OCI-LY3 (cell line): ENCODE data around the gene GLRA1.

Experiments
- H2AFZ ChIP-seq: fragments of 200-600, 300-600 bp; shearing (Covaris generic); 2 replicates; pipeline ENCODE4 v1.6.0; 2014; ENCODE audit warnings: antibody characterized with exemption, low read depth, low read length
- H3K27ac ChIP-seq: fragments of 200-600, 300-600 bp; sonication (generic); 2 replicates; pipeline ENCODE4 v1.5.1; 2014; ENCODE audit warnings: mild to moderate bottlenecking, low read length, moderate library complexity, mixed read lengths
- H3K27me3 ChIP-seq: fragments of 200-600, 300-600 bp; sonication (generic); 2 replicates; pipeline ENCODE4 v1.6.1; 2014; ENCODE audit warnings: low read depth, low read length, mixed read lengths
- H3K36me3 ChIP-seq: fragments of 200-600, 300-600 bp; sonication (generic); replicated peaks from 2 replicates; pipeline ENCODE3; 2014; ENCODE audit warnings: low read depth, low read length, mixed read lengths
- H3K4me1 ChIP-seq: fragments of 300-600, 200-600 bp; sonication (generic); 2 replicates; pipeline ENCODE4 v1.6.1; 2014; ENCODE audit warnings: low read length, mixed read lengths
- H3K4me2 ChIP-seq: fragments of 200-600, 300-600 bp; sonication (generic); 2 replicates; pipeline ENCODE4 v1.6.1; 2014; ENCODE audit warnings: low read length, mixed read lengths
- H3K4me3 ChIP-seq: fragments of 300-600, 200-600 bp; sonication (generic); 2 replicates; pipeline ENCODE4 v1.5.1; 2014; ENCODE audit warnings: antibody characterized with exemption, mild to moderate bottlenecking, low read length, moderate library complexity
- H3K79me2 ChIP-seq: fragments of 300-600, 200-600 bp; shearing (Covaris generic); 2 replicates; pipeline ENCODE4 v1.6.1; 2014; ENCODE audit warnings: mild to moderate bottlenecking, low read length, mixed read lengths
- H3K9ac ChIP-seq: fragments of 300-600, 200-600 bp; shearing (Covaris generic); 2 replicates; pipeline ENCODE4 v1.6.0; 2014; ENCODE audit warnings: mild to moderate bottlenecking, low read length, moderate library complexity
- H3K9me3 ChIP-seq: fragments of 200-600, 300-600 bp; shearing (Covaris generic); 2 replicates; pipeline ENCODE4 v1.6.1; 2014; ENCODE audit warnings: low read length, mixed read lengths; ENCODE audit not compliant: insufficient read depth
- H4K20me1 ChIP-seq: fragments of 200-600, 300-600 bp; sonication (generic); 2 replicates; pipeline ENCODE4 v1.6.1; 2016; ENCODE audit warnings: low read length, mixed read lengths; ENCODE audit not compliant: insufficient read depth
- EZH2phosphoT487 ChIP-seq: fragments of 200-600 bp; shearing (Covaris generic); IDR thresholded peaks from 2 replicates; pipeline ENCODE4 v1.6.1; 2018; ENCODE audit warnings: antibody characterized with exemption, mixed run types, low read depth
- TF ChIP-seq, protein P1 (sequence below): fragments of 200-600, 300-600 bp; sonication (generic); IDR thresholded peaks from 2 replicates; pipeline ENCODE4 v1.5.1; 2014; ENCODE audit warnings: antibody characterized with exemption, low read length, low read depth

The GLRA1 gene

GRCh38 chr5:151924564-151925301, at the start of gene GLRA1:
Gene GLRA1, minus strand, starts transcription at chr5:151924851. Its CDS starts 302 bp downstream, at chr5:151924549.
- Histone ChIP-seq H3K27ac (no peak within 1 kb of the TSS), H2AFZ (no peak within 1 kb of the TSS), H3K9me3 (no peaks in the 10 kb centered on the region), H4K20me1 (no peaks in the 10 kb centered on the region), H3K4me2 (no peak within 1 kb of the TSS), H3K4me3 (no peak within 1 kb of the TSS), H3K4me1 (no peaks in the 10 kb centered on the region), H3K36me3 (no peaks in the 10 kb centered on the region), H3K79me2 (no peaks in the 10 kb centered on the region), H3K27me3 (no peaks in the 10 kb centered on the region), H3K9ac (no peak within 1 kb of the TSS)
- TF ChIP-seq, protein P1, sequence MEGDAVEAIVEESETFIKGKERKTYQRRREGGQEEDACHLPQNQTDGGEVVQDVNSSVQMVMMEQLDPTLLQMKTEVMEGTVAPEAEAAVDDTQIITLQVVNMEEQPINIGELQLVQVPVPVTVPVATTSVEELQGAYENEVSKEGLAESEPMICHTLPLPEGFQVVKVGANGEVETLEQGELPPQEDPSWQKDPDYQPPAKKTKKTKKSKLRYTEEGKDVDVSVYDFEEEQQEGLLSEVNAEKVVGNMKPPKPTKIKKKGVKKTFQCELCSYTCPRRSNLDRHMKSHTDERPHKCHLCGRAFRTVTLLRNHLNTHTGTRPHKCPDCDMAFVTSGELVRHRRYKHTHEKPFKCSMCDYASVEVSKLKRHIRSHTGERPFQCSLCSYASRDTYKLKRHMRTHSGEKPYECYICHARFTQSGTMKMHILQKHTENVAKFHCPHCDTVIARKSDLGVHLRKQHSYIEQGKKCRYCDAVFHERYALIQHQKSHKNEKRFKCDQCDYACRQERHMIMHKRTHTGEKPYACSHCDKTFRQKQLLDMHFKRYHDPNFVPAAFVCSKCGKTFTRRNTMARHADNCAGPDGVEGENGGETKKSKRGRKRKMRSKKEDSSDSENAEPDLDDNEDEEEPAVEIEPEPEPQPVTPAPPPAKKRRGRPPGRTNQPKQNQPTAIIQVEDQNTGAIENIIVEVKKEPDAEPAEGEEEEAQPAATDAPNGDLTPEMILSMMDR = no peak
- TF ChIP-seq EZH2phosphoT487 = no peak

DNA sequence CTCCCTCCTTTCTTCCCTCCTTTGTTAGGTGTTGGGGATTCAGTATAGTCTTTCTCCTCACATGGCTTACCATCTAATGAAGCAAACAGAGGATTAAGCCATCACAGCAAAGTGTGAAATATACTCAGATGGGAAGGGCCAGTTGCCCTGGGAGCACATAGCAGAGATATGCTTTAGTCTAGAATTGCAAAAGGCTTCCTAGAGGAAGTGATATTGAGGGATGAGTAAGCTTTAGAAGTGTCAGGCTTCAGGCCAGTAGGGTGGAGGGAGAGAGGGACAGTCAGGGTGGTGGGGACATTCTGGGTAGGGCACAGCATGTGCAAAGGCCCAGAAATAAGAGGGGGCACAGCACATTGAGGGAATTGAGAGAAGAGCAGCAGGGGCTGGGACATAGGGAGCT, 46.2 kb upstream of the GLRA1 start:
- Histone ChIP-seq H3K4me2 (no peak overlapping the region), H2AFZ (no peak overlapping the region), H3K4me1 (no peaks in the 10 kb centered on the region), H4K20me1 (no peaks in the 10 kb centered on the region), H3K9ac (no peak overlapping the region), H3K79me2 (no peaks in the 10 kb centered on the region), H3K27me3 (no peaks in the 10 kb centered on the region), H3K9me3 (no peaks in the 10 kb centered on the region), H3K4me3 (no peak overlapping the region), H3K27ac (no peak overlapping the region), H3K36me3 (no peaks in the 10 kb centered on the region)
- TF ChIP-seq, protein P1 = no peak
- TF ChIP-seq EZH2phosphoT487 = no peak

- TF ChIP-seq, protein P1 = no peak
- no peak for TF ChIP-seq EZH2phosphoT487
- H3K79me2 ChIP-seq = no peaks in the 10 kb centered on the region
- no peaks in the 10 kb centered on the region for H4K20me1 ChIP-seq
- no peak overlapping the region for H3K9ac ChIP-seq
- no peaks in the 10 kb centered on the region for H3K36me3 ChIP-seq
- H2AFZ ChIP-seq = no peak overlapping the region
- no peaks in the 10 kb centered on the region for H3K27me3 ChIP-seq
- H3K4me2 ChIP-seq = no peak overlapping the region
- no peak overlapping the region for H3K4me3 ChIP-seq
- no peaks in the 10 kb centered on the region for H3K9me3 ChIP-seq
- no peaks in the 10 kb centered on the region for H3K4me1 ChIP-seq
- H3K27ac ChIP-seq = no peak overlapping the region
Measured at GRCh38 chr5:151967865-151968264, 43.2 kb upstream of the GLRA1 start.

DNA sequence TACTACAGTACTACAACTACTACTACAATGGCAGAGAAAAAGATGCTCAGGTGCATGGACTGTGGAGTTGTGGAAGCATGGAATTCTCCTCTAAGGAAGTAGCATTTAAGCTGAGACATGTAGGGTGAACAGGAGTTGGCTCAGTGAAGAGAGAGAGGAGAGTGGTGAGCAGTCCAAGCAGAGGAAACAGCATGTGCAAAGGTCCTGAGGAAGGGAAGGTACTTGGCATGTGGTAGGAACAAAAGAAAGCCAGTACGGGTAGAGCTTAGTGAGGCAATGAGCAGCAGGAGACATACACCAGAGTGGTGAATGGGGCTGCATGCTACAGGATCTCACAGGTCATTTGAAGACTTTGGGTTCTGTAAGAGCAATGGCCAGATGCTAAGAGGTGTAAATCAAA, 41.4 kb upstream of the GLRA1 start:
- Histone ChIP-seq H3K4me1 (no peaks in the 10 kb centered on the region), H3K27ac (no peak overlapping the region), H3K4me3 (no peak overlapping the region), H2AFZ (no peak overlapping the region), H3K79me2 (no peaks in the 10 kb centered on the region), H3K9ac (no peak overlapping the region), H3K9me3 (no peaks in the 10 kb centered on the region), H3K4me2 (no peak overlapping the region), H3K27me3 (no peaks in the 10 kb centered on the region), H3K36me3 (no peaks in the 10 kb centered on the region), H4K20me1 (no peaks in the 10 kb centered on the region)
- TF ChIP-seq, protein P1 = no peak
- TF ChIP-seq EZH2phosphoT487 = no peak
